HepG2 (cell line): Measurements from ENCODE around the gene HECTD1. TPM values are rescaled to one million over a fixed set of nuclear protein-coding genes. Genes with fewer than 3 reads are reported as not detected.

ENCODE experiments used
- CENPX ChIP-seq: sonication (generic); formaldehyde crosslinking; IDR thresholded peaks from 2 replicates; pipeline ENCODE4 v1.9.0; 2021; ENCODE audit warnings: mild to moderate bottlenecking, missing genetic modification reagents, moderate library complexity
- EEA1 ChIP-seq: sonication (generic); formaldehyde crosslinking; IDR thresholded peaks from 2 replicates; pipeline ENCODE4 v1.5.1; 2020; ENCODE audit warnings: mild to moderate bottlenecking, missing genetic modification reagents, borderline replicate concordance
- GATA4 ChIP-seq: sonication (generic); IDR thresholded peaks from 2 replicates; pipeline ENCODE4 v1.6.1; 2016; ENCODE audit warnings: antibody characterized with exemption, low read depth, borderline replicate concordance
- MAFF ChIP-seq: IDR thresholded peaks from 2 replicates; pipeline ENCODE4 v1.6.1; 2011; ENCODE audit warnings: low read depth, low read length, improper control_type of control experiment
- MAFK ChIP-seq, 2 experiments: IDR thresholded peaks in 1 of 2; conservative IDR thresholded peaks in 1 of 2; 2 replicates each; pipeline ENCODE4 v1.6.1; 2011; ENCODE audit warnings: improper control_type of control experiment in 2 of 2, low read length in 2 of 2
- MTA3 ChIP-seq: sonication (generic); formaldehyde crosslinking; IDR thresholded peaks from 2 replicates; pipeline ENCODE4 v1.4.0; 2020; ENCODE audit warnings: missing genetic modification reagents
- NFKBIZ ChIP-seq: IDR thresholded peaks from 2 replicates; pipeline ENCODE4 v1.6.1; 2018; ENCODE audit warnings: missing genetic modification reagents, missing compliant biosample characterization
- RERE ChIP-seq: IDR thresholded peaks from 2 replicates; pipeline ENCODE4 v1.6.1; 2016; ENCODE audit warnings: low read depth, missing genetic modification reagents, missing compliant biosample characterization
- SIN3B ChIP-seq: fragments of 150-350 bp; IDR thresholded peaks from 2 replicates; pipeline ENCODE4 v1.6.1; 2014; ENCODE audit warnings: low read length
- SMARCC2 ChIP-seq: fragments of 450-650 bp; IDR thresholded peaks from 2 replicates; pipeline ENCODE4 v1.6.1; 2017; ENCODE audit warnings: antibody characterized with exemption, mild to moderate bottlenecking
- TCF7 ChIP-seq: sonication (generic); IDR thresholded peaks from 2 replicates; pipeline ENCODE4 v1.6.1; 2016; ENCODE audit warnings: antibody characterized with exemption, low read depth
- TFAP4 ChIP-seq: sonication (generic); IDR thresholded peaks from 2 replicates; pipeline ENCODE4 v1.6.1; 2016; ENCODE audit warnings: low read depth, borderline replicate concordance
- YEATS2 ChIP-seq: sonication (generic); formaldehyde crosslinking; IDR thresholded peaks from 2 replicates; pipeline ENCODE4 v1.4.0; 2020; ENCODE audit warnings: missing genetic modification reagents, borderline replicate concordance
- ZHX1 ChIP-seq: sonication (generic); formaldehyde crosslinking; IDR thresholded peaks from 2 replicates; pipeline ENCODE4 v1.8.1; 2022; ENCODE audit warnings: low read depth, mild to moderate bottlenecking, missing genetic modification reagents
- ZNF292 ChIP-seq: sonication (generic); formaldehyde crosslinking; IDR thresholded peaks from 2 replicates; pipeline ENCODE4 v1.8.1; 2022; ENCODE audit warnings: mild to moderate bottlenecking, low read depth, missing genetic modification reagents, borderline replicate concordance
- ZNF556 ChIP-seq: sonication (generic); formaldehyde crosslinking; IDR thresholded peaks from 2 replicates; pipeline ENCODE4 v1.4.0; 2020; ENCODE audit warnings: mild to moderate bottlenecking, missing genetic modification reagents, borderline replicate concordance
- ZNF564 ChIP-seq: sonication (generic); formaldehyde crosslinking; IDR thresholded peaks from 2 replicates; pipeline ENCODE4 v1.8.1; 2023; ENCODE audit warnings: mild to moderate bottlenecking, missing genetic modification reagents
- polyA plus RNA-seq, 8 experiments: library from polyadenylated mRNA; depleted of rRNA in 3 of 8; stranded (reverse) in 7 of 8; unstranded in 1 of 8; fragments of >200 nt; fragmentation: Illumina TruSeq in 4 of 8; extraction: Trizol in 4 of 8; gene quantifications; 2 replicates each; pipeline versions ENCODE4 v1.2.1 to v1.2.3, GENCODE V29; 2011 to 2016; ENCODE audit warnings: low read depth in 4 of 8, missing spikeins in 1 of 8, mixed read lengths in 1 of 8; ENCODE audit not compliant: insufficient read depth in 1 of 8
- total RNA-seq, 5 experiments: library from RNA; depleted of rRNA; stranded (reverse); fragments of >200 nt; fragmentation: Illumina TruSeq; extraction: Trizol; gene quantifications; 2 replicates each; pipeline ENCODE4 v1.2.3, GENCODE V29; 2016; ENCODE audit warnings: low read depth in 1 of 5

The HECTD1 gene
- total and polyA plus RNA-seq, 2 of the 13 experiments (the other 11 are each of a cell fraction or from before 2014, with no cell fraction given) = 312 to 560 TPM

DNA sequence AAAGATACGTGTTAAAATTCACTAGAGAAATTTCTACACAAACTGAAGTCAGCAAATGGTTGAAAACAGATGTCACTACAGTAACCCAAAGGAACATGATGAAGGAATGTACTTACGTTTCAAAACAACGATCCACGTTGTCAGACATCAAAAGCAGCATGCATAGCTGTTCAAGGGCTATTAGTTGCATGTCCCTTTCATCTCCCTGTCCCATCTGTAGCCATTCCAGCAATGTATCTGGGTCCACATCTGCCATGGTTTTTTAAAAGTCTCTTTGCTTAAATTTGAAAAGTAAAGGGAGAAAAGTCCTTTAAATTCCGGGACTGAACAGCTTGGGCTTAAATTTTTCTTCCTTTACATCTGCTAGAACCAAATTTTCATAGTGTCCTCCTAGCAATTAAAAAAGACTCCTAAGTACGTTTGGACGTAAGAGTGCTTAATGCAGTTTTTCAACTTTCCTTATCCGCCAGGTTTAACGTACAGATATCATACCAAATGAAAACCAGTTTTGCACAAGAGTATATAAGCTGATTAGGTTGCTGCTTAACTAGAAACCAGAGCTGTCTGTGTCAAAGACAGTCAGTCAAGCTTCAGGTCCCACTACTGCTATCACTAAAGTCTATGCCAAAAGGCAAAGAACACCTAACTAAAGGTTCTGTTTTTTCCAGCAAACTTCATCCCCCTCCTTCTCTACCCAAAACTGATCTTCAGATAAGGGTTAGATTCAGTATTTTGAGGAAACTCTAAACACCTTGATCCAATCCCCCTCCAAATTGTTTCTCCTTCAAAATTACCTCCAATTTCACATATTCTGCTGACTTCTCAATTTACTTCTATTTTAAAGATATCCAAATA lies 1.7 kb downstream of the HECTD1 start (continued):
- TF ChIP-seq RERE (peak; percentile 86), ZNF292 (CRISPR knock-in tag) (no peak; the same call in 1 of the 2 replicates), MTA3 (CRISPR knock-in tag) (no peak), TFAP4 (peak; percentile 83), NFKBIZ (CRISPR knock-in tag) (peak; percentile 92), ZNF556 (CRISPR knock-in tag) (0 out of 2 replicates have a peak, but pooled peaks have one; percentile 24), GATA4 (peak; percentile 68; the same call in 1 of the 2 replicates), TCF7 (peak; percentile 99), MAFF (peak; percentile 77), SIN3B (peak; percentile 43; the same call in 1 of the 2 replicates), YEATS2 (CRISPR knock-in tag) (peak; percentile 65; the same call in 1 of the 2 replicates), ZHX1 (no peak), ZNF564 (CRISPR knock-in tag) (no peak), SMARCC2 (peak; percentile 55; the same call in 1 of the 2 replicates), MAFK (conservative IDR thresholded peaks at IDR 0.05 in 1 of 2, IDR thresholded peaks at IDR 0.05 in 1 of 2; ENCODE audit: low read length in 2 of 2) (peak; percentile 83 to 85), CENPX (CRISPR knock-in tag) (no peak), EEA1 (no peak)
